ENCODE data around the gene WFDC8.

DNA sequence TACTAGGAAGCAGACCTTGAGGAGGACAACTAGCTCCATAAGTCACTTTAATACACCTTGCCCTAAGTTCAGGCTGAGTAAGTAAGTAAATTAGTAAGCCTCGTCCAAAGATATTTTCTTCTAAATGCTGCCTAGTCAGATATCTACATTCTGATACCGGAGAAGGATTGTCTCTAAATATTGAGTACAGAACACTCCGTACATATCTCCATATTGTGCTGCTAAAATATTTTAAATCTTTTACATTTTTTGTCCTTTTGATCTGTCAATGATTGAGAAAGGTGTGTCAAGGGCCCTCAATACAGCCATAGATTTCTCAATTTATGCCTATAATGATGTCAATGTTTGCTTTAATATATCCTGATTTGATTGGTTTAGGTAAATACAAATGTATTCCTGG, 3.2 kb downstream of the WFDC8 start:
- TF ChIP-seq, protein P1, sequence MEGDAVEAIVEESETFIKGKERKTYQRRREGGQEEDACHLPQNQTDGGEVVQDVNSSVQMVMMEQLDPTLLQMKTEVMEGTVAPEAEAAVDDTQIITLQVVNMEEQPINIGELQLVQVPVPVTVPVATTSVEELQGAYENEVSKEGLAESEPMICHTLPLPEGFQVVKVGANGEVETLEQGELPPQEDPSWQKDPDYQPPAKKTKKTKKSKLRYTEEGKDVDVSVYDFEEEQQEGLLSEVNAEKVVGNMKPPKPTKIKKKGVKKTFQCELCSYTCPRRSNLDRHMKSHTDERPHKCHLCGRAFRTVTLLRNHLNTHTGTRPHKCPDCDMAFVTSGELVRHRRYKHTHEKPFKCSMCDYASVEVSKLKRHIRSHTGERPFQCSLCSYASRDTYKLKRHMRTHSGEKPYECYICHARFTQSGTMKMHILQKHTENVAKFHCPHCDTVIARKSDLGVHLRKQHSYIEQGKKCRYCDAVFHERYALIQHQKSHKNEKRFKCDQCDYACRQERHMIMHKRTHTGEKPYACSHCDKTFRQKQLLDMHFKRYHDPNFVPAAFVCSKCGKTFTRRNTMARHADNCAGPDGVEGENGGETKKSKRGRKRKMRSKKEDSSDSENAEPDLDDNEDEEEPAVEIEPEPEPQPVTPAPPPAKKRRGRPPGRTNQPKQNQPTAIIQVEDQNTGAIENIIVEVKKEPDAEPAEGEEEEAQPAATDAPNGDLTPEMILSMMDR (IDR thresholded peaks at IDR 0.05; ENCODE audit: low read depth, low read length, poor library complexity, severe bottlenecking): no peak
- no peak for TF ChIP-seq EZH2phosphoT487 (IDR thresholded peaks at IDR 0.05; ENCODE audit: borderline replicate concordance, low read length)

Data from DOHH2 (cell line).